PFSK-1 (cell line): ENCODE results near the gene TMEM132D.

ENCODE experiments used
- FOXP2 ChIP-seq: optimal IDR thresholded peaks from 2 replicates; pipeline ENCODE3; 2011; ENCODE audit warnings: borderline replicate concordance, control low read depth, inconsistent platforms; ENCODE audit not compliant: insufficient read depth; ENCODE audit errors: extremely low read length, extremely low read depth
- TAF1 ChIP-seq: IDR thresholded peaks from 2 replicates; pipeline ENCODE4 v1.6.1; 2012; ENCODE audit warnings: low read length, control low read depth, borderline replicate concordance; ENCODE audit not compliant: insufficient read depth
- TF ChIP-seq, protein P1 (sequence below), 2 experiments: IDR thresholded peaks; 2 replicates each; pipeline versions ENCODE4 v1.6.1 to v1.8.0; 2011 to 2012; ENCODE audit warnings: low read depth in 2 of 2, low read length in 2 of 2, control low read depth in 1 of 2, inconsistent platforms in 1 of 2, mild to moderate bottlenecking in 1 of 2, moderate library complexity in 1 of 2; ENCODE audit not compliant: insufficient read depth in 1 of 2

DNA sequence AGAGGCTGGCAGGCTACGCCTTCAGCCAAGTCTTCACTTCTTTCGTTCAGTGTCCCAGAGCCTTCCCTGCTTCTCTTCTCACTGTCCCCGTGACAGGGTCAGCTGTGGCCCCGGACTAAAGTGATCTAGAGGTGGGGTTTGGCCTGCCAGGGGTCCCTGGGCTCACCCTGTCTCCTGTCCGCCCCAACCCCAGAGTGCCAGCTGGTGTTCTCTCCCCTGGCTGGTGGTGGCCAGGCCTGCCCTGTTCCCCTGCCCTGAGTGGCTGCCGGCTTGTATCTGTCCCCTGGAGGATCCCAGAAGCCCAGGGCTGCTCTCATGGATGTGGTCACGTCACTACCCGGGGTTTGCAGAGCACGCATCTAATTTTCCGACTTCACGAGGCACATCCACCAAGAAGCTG, 753.1 kb downstream of the TMEM132D start:
- TF ChIP-seq TAF1 (no peak), FOXP2 (no peak)
- TF ChIP-seq, protein P1, sequence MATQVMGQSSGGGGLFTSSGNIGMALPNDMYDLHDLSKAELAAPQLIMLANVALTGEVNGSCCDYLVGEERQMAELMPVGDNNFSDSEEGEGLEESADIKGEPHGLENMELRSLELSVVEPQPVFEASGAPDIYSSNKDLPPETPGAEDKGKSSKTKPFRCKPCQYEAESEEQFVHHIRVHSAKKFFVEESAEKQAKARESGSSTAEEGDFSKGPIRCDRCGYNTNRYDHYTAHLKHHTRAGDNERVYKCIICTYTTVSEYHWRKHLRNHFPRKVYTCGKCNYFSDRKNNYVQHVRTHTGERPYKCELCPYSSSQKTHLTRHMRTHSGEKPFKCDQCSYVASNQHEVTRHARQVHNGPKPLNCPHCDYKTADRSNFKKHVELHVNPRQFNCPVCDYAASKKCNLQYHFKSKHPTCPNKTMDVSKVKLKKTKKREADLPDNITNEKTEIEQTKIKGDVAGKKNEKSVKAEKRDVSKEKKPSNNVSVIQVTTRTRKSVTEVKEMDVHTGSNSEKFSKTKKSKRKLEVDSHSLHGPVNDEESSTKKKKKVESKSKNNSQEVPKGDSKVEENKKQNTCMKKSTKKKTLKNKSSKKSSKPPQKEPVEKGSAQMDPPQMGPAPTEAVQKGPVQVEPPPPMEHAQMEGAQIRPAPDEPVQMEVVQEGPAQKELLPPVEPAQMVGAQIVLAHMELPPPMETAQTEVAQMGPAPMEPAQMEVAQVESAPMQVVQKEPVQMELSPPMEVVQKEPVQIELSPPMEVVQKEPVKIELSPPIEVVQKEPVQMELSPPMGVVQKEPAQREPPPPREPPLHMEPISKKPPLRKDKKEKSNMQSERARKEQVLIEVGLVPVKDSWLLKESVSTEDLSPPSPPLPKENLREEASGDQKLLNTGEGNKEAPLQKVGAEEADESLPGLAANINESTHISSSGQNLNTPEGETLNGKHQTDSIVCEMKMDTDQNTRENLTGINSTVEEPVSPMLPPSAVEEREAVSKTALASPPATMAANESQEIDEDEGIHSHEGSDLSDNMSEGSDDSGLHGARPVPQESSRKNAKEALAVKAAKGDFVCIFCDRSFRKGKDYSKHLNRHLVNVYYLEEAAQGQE (IDR thresholded peaks at IDR 0.05; ENCODE audit: insufficient read depth in 1 of 2, low read depth in 2 of 2, low read length in 2 of 2): no peak
